ENCODE measurements around the gene ELMO3.

DNA sequence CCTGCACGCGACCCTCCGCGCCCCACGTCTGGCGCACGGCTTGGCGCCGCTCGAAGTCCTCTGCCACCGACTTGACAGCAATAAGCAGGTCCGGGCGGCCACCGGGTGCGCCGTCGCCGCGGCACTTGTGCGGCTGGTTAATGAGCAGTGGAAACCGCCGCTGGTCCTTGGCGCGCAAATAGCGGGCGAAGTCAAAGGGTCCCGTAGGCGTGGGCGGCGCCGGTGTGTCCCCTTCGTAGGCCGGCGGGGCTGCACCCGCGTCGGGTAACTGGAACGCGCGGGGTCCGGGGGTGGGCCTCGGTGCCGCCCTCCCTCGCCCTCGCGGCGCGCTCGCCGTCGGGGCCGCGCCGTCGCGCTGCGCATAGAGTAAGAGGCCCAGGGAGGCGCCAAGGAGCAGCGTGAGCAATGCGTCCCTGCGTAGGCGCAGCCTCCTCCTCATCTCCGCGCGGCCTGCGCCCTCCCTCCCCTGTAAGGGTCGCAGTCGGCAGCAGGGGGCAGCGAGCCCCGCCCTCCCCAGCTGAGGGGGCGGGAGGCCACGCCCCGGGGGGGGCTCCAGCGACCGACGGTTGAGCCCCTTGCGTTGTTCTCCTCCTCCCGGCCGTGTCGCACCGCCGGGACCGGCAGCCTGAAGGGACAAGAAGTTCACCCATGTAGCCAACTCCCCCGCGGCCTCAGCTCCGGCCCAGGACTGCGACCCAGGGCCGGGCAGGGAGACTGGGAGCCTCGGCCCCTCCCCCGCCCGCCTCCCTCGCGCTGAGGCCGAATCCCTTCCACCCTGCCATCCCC lies 48.7 kb upstream of the ELMO3 start:
- TF ChIP-seq, protein P1, sequence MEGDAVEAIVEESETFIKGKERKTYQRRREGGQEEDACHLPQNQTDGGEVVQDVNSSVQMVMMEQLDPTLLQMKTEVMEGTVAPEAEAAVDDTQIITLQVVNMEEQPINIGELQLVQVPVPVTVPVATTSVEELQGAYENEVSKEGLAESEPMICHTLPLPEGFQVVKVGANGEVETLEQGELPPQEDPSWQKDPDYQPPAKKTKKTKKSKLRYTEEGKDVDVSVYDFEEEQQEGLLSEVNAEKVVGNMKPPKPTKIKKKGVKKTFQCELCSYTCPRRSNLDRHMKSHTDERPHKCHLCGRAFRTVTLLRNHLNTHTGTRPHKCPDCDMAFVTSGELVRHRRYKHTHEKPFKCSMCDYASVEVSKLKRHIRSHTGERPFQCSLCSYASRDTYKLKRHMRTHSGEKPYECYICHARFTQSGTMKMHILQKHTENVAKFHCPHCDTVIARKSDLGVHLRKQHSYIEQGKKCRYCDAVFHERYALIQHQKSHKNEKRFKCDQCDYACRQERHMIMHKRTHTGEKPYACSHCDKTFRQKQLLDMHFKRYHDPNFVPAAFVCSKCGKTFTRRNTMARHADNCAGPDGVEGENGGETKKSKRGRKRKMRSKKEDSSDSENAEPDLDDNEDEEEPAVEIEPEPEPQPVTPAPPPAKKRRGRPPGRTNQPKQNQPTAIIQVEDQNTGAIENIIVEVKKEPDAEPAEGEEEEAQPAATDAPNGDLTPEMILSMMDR (IDR thresholded peaks at IDR 0.05) = no peak
- no peak for TF ChIP-seq POLR2A (IDR thresholded peaks at IDR 0.05)
